HG03520 (cell line): Measurements from ENCODE around the gene PPM1G.

Experiments
- ATAC-seq: cut with Tn5 transposase; IDR thresholded peaks from one replicate; pipeline ENCODE4 v1.9.1; 2021; ENCODE audit warnings: mild to moderate bottlenecking, moderate library complexity; ENCODE audit not compliant: unreplicated experiment

Gene PPM1G

GRCh38 chr2:27336173-27336572, 73.2 kb downstream of the PPM1G start:
- no peak for ATAC-seq

DNA sequence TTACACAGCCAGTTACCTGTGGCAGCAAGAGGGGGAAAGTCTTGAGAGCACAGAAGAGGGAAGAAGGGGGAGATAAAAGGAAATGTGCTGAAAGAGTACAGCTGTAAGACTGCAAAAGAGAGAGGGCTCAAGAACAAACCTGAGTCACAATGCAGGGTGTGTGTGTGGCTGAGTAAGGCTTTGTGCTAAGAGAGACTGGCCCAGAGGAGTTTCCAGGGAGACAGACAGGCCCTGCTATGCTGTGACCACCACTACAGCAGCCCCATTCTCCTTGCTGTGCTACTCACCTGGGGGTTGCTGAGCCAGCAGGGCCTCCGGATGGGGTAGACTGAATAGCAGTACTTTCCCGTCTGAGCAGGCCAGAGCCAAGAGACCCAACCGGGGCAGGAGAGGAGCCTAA, 74.1 kb downstream of the PPM1G start:
- ATAC-seq, result no peak
